GM19025 (cell line): Measurements from ENCODE around the gene ANP32A.
"Not testable (repeated sequence)": the region's sequence is repeated elsewhere in the genome, so short reads cannot be mapped to it uniquely, and the experiment has no call there.

ENCODE experiments used
- ATAC-seq: cut with Tn5 transposase; IDR thresholded peaks from one replicate; pipeline ENCODE4 v1.9.1; 2021; ENCODE audit warnings: mild to moderate bottlenecking, low read depth, moderate library complexity; ENCODE audit not compliant: unreplicated experiment

The ANP32A gene

GRCh38 chr15:68759982-68760579, 60.6 kb downstream of the ANP32A start:
- ATAC-seq = not testable (repeated sequence)

- no peak for ATAC-seq
Observed at GRCh38 chr15:68755731-68756130, 65.0 kb downstream of the ANP32A start.

GRCh38 chr15:68751622-68752021, 69.1 kb downstream of the ANP32A start:
- no peak for ATAC-seq

GRCh38 chr15:68749793-68750192, 70.9 kb downstream of the ANP32A start:
- no peak for ATAC-seq

- no peak for ATAC-seq
Observed at GRCh38 chr15:68749365-68749764, 71.3 kb downstream of the ANP32A start.

- ATAC-seq = no peak
Observed at GRCh38 chr15:68743256-68743655, 77.4 kb downstream of the ANP32A start.

- ATAC-seq = no peak
Observed at GRCh38 chr15:68739390-68740080, 81.2 kb downstream of the ANP32A start.

- no peak for ATAC-seq
Observed at GRCh38 chr15:68735610-68736009, 85.1 kb downstream of the ANP32A start.

GRCh38 chr15:68734881-68735280, 85.8 kb downstream of the ANP32A start:
- ATAC-seq = no peak

GRCh38 chr15:68734352-68734751, 86.3 kb downstream of the ANP32A start:
- no peak for ATAC-seq

- ATAC-seq = no peak
Observed at GRCh38 chr15:68733666-68734065, 87.0 kb downstream of the ANP32A start.

- ATAC-seq = no peak
Observed at GRCh38 chr15:68732451-68732850, 88.2 kb downstream of the ANP32A start.

GRCh38 chr15:68730976-68731897, 89.5 kb downstream of the ANP32A start:
- no peak for ATAC-seq

GRCh38 chr15:68730471-68730919, 90.2 kb downstream of the ANP32A start:
- ATAC-seq = no peak

- no peak for ATAC-seq
Observed at GRCh38 chr15:68729789-68730411, 90.8 kb downstream of the ANP32A start.
